Activated CD4-positive, alpha-beta T cell treated with anti-CD3 and anti-CD28 coated beads for 24 hours (primary cell): ENCODE results near the gene FAAH.

Source experiments
- DNase-seq, 2 donors: peaks; one replicate each; pipeline ENCODE4 v3.0.0-alpha.2; 2020; ENCODE audit warnings: low read depth in 2 of 2

FAAH gene

DNA sequence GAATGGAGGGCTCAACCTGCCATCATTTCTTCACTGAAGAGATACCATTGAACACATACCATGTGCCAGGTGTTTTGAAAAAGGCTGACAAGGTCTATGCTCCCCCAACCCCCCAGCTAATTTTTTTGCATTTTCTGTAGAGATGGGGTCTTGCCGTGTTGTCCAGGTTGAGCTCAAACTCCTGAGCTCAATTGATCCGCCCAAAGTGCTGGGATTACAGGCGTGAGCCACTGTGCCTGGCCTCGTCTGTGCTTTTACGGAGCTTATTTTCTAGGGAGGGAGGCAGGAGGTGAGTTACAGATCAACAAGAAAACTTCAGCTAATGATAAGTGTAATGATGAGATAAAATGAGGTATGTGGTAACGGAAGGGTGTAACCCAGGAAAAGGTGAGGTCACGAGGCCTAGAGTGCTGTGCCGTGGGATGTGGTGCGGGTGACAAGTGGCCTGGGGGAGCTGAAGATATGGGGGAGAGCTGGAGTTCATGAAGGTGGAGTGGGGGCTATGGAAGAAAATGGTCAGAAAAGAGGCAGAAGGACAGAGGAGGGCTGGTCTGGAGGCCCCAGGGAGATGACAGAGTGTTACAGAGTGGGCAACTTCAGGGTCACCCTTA, 28.2 kb downstream of the FAAH start:
- DNase-seq, result no peak

DNA sequence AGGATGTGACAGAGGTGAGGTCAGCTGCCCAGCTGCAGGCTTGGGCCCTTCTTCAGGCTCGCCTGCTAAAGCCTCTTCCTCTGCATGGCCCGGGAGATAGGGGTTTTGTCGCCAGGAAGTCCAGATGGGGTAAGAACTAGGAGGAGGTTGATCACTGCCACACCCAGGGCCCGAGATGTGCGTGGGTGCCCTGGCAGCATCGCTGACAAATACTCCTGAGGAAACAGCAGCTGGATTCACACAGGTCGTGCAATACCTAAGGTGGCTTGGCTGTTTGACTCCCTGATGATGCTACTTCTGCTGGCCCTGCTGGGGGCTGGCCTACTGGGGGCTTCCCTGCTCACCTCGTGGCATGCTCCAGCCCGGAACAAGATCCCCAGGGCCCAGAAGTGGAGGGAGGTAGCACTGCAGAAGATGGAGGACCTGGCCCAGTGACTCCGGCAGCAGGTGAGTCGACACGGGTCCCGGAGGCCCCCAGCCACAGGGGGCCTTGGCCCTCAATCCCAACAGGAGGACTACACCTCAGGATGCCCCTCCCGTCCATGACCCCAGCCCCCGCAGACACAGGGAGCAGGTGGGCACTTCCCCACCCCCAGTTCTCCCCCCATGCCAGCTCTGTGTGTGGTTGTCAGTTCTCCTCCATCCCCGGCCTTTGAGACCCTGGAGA, 29.6 kb downstream of the FAAH start:
- DNase-seq, result no peak

DNA sequence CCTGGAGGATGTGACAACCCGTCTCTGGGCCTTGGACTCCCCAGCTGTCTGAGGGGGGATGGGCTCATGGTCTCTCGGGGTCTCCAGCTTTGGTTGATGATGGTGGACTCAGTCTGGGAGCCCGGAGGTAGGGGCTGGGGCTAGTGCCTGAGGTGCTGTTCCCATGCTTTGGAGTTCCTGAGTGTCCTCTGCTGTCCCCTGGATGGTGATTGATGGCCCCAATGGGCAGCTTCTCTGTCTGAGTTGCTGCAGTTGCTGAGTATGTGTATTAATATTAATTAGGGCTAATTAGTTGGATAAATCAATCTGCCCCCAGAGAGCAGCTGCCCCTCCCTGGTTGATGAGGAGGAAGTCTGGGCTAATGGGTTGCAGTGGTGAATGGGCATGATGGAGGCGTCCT, 30.6 kb downstream of the FAAH start:
- DNase-seq, result no peak

DNA sequence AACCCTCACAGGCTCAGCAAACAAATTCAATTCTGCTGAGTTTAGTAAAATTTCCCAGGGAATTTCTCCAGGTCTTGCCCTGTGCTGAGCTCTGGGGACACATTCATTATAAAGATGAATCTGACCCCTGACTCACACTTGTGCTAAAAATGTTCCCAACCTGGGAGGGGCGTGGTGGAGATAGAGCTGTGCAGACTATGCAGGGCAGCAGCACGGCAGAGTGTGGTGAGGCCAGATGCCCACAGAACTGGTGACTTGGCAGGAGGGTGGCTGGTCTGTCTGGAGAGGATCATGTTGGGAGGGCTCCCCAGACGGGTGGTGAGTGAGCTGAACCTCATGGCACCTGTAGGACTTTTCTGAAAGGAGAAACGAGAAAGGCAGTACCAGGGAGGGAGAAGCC, 31.6 kb downstream of the FAAH start:
- DNase-seq, result no peak

DNA sequence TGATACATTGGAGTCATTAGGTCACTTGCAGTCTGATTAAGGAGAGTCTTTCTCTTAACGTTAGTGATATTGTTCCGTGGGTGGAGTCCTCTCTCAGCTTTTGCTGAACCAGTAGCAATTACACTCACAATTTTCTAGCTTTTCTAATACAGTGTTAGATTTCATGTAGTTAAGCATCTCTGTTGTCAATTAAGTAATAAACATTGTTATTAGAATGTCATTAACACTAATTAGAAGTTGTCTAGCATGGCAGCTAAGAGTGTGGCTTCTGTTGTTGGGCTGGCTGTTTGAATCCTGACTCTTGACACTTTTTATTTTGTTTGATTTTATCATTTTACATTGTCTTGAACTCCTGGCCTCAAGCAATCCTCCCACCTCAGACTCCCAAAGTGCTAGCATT, 33.4 kb downstream of the FAAH start:
- DNase-seq, result no peak

DNA sequence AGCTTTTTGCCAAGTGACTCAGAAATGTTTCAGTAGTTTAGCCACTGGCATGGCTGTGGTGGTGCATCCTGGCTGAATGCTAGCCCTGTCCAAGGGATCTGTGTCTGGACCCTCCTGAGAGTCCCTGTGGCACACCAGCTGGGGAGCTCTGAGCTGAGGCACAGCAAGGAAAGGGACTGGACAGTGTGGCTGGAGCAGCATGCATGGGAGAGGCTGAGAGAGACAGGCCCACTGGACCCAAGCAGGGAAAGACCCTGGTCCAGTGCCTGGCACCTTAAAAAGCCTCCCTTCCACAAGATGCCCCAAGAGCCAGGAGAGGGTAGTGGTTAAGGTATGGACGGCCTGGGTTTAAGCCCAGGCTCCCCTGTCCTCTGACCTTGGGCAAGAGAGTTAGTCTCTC, 35.3 kb downstream of the FAAH start:
- no peak for DNase-seq

DNA sequence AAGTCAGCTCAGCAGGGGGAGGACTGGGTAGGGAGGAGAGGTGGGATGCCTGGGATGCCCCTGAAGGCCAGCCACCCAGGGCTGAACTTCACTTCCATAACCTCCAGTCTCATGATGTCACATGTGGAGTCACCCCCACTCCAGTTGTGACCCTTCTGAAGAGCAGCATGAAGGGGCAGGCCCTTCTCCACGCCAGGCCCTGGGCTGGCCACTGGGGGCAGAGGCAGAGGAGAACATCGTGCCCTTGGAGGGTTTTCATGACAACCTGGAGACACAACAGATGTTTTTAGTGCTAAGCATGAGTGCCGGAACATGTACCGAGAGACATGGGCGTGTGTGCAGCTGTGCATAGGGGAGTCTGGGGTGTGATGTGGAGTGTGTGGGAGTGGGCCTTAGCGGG, 37.6 kb downstream of the FAAH start:
- no peak for DNase-seq

DNA sequence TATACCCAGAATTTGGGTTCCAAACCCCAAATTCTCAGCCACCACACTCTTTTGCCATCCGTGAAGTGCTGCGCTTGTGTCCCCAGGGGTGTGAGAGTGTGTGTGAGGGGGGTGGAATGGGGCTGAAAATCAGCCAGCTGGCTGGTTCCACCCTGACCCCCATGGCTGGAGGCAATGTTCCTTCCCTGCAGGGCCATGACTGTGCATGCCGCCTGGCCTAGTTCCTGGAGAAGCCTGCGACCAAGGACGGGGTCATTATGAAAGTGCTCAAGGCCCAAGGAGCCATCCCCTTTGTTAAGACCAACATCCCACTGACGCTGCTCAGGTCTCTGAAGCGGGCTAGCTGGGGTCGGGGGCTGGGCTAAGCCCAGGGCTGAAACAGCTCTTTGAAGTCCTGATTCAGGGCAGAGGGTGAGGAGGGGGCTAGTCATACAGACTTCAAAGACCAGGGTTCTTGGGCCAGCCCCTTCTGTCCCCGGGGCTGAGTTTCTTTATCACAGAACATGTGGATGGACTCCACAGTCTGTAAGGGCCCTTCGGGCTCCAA, 38.7 kb downstream of the FAAH start:
- no peak for DNase-seq

DNA sequence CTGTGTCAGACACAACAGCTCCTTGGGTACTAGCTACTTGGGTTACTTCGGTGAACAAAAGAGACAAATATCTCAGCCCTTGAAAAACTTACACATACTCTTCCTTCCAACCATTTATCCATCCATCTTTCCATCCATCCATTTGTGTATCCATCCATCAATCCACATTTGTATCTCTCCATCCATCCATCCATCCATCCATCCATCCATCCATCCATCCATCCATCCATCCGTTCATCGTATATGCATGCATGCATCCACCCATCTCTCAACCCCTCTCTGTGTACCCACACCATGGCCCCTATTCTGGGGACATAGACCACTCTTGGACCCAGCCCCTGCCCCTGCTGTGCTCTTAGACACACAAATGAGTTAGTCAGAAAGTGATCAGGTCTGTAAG, 40.2 kb downstream of the FAAH start:
- no peak for DNase-seq

DNA sequence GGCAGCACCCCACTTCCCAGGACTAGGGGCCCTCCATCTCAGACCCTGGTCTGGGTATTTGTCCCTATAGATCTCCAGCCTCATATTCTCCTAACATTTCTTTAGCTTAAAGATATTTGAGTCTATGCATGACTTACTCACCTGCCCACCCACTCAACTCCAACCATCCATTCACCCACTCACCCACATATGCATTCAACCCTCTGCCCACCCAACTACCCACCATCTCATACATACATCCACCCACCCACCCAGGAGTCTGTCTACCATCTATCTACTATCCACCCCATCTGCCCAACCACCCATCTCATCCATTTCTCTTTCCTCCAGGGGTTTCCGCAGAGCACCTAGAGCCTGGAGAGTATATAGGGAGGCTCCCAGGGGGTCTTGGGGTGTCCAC, 42.7 kb downstream of the FAAH start:
- DNase-seq, result no peak

DNA sequence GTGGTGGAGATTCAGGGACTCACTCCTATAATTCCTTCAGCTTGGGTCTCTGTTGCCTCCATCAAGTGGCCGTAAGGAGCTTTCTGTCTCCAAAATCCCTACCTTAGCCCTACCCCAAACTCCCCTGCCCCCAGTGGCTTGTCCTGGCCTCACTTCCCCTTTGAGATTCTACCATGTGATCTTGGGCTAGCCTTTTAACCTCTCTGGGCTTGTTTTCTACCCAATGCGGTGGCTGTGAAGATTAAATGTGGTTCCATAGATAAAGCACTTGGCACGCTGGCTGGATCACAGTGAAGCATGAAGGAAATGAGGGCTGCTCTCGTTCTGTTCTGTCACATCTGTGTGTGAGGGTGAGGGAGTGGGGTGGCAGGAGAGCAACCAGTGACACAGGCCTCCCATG, 43.6 kb downstream of the FAAH start:
- DNase-seq, result no peak

DNA sequence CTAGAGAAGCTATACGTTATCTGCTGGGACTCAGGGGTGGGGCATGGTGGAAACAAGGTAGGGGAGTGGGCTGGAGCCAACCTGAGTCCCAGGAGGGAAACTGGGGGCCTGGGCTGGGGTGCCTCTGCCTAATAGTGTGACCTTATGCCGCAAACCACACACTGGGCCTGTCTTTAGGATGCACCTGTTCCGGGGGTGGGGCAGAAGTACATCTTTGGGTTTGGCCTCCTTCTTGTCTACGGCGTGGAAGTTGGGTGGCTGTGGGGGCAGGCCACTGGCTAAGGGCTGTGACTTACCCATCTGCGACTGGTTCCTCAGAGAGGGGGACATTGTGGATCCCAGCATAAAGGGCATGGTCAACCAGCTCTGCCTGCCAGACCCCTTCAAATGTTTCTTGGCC, 44.2 kb downstream of the FAAH start:
- no peak for DNase-seq

DNA sequence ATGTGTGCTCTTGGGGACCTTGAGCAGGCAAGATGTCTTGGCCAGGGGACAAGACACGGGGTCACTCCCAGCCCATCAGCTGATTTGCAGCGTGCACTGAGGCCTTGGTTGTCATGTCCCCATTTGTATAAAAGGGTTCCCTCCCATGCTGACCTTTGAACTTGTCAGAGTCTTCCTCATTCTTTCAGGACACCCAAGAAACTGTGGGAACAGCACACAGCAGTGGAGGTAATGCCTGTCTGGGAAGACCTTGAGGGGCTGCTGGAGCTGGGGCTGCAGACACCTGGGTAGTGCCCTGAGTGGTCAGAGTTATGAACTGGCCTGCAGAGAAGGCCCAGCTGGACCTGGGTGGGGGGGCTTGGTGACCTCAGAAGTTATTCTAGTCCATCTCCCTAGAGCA, 46.4 kb downstream of the FAAH start:
- DNase-seq, result no peak

DNA sequence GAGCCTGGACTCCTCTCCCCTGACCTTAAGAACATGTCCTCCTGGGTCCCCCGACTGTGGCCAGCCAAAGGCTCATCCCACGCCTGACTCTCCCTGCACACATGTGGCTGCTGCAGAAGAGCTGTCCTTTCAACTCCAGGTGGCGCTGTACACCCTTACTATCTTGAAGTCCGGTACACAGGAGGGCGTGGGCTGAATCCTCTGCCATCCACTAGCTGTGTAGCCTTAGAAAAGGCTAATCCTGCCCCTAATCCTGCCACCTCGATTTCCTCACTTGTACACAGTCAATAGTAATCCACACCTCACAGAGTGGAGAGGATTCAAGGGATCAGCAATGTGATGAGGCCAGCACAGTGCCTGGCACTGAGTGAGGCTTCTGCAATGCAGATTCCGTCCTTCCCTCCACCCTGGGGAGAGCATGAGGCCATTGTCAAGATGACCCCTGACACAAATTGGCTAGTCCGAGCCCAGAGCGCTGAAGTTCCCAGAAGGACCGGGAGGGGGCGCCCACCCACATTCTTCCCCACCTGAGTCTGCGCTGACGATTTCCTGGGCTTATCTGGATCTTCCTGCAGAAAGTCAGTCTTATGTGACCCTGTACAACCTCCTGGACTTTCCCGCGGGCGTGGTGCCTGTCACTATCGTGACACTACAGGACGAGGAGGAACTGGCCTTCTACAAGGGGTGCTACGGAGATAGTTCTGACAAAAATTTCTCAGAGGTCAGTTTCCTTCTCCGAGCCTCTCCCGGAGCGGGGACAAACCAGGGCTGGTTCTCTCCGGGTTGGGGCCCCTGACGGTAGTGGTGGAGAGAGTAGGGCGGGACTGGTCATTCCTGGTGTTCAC, 48.4 kb downstream of the FAAH start:
- peak; percentile 64 to 72 for DNase-seq

DNA sequence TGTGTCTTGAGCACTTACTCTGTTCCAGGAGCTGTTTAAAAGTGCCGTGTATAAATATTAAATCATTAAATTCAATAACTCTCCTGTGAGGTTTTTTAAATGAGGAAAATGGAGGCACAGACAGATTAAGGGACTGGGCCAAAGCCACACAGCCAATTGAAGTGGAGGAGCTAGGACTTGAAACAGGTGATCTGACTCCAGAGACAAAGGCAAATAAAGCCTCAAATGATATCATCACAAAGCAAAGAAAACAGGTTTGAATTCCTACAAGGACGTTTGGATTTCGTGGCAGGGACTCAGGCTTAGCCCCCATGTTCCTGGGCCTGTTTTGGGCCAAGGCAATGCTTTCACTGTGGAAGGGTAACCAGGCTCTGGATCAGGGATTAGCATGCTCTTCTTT, 50.3 kb downstream of the FAAH start:
- no peak for DNase-seq

DNA sequence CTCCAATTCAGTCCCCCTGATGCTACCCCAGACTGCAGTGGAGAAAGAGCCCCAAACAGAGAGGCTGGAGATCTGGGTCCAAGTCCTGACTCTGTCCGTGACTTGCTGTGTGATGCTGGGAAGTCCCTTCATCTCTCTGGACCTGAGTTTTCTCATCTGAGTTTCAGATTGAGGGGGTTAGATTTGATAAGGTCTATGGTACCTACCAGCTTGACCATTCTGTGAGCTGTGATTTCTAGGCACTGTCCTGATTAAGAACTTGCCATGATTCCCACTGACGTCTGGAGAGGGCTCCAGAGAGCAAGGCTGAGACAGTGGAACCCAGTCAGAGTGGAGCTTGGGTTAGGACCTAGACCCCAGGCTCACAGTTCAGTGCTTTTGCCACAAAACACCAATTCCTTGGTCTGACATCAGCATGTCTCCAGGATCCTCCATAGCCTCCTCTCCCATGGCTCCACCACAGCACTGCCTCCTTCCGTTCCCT, 51.7 kb downstream of the FAAH start:
- DNase-seq, result no peak

DNA sequence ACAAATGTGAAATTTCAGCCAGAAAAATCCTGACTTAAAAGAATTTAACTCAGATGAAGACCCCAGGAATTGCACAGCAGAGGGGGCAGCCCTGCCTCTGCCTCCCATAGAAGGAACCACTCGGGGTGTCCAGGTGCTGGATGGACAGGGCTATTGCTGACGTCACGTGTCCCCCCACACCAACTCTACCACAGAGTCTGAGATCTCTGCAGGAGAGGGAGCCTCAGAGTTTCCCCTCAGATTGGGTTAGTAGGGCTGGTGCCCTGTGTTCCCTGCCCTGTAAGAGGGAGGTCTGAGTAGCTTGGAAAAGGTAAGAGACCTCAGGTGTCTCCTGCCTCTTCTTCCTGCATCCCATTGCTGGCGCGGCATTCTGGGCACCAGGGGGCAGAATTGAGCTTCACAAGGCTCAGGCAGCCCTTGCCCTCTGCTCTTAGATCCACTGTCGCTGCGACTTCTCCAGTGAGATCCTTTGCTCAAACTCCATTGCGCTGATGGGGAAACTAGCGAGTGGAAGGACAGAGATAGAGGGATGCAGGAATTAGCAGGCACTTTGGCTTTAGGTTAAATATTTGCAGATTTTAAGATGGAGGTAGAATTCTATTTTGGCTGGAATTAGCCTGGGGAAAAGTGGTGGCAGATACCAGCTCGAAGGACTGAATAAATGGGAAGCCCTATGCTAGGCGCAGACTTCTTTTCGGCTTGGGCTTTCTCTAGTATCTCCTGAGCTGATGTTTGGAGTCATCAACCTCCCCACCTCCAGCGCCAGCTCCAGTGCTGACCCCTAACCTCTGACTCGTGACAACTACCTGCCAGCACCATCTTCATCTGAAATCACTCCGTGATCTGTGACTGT, 52.8 kb downstream of the FAAH start:
- DNase-seq, result peak; percentile 71 to 82

DNA sequence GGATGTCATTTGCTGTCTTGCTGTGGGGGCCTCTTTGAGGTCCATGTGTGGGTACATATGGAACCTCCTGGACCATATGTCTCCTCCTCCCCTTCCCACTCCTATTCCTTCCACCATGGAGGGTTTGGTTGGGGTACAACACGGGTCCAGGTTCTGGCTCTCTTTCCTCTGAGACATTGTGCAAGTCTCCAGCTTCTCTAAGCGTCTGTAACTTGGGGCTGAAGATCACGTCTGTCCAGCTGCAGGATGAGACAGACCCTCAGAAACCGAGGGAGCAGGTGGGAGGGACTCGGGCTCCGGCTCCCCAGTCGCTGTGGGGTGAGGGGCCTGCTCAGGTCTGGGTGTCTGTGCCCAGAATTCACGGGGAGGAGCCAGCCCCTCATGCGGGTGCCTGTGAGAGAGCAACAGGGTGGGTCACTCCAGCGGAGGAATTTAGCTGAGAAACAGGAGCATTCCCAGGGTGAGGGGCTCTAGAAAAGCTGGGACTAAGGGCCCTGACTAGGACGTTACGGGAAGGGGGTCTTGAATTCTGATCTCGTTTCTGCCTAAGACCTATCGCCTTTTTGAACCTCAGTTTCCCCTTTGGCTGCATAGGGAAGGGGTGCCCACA, 53.5 kb downstream of the FAAH start:
- no peak for DNase-seq

DNA sequence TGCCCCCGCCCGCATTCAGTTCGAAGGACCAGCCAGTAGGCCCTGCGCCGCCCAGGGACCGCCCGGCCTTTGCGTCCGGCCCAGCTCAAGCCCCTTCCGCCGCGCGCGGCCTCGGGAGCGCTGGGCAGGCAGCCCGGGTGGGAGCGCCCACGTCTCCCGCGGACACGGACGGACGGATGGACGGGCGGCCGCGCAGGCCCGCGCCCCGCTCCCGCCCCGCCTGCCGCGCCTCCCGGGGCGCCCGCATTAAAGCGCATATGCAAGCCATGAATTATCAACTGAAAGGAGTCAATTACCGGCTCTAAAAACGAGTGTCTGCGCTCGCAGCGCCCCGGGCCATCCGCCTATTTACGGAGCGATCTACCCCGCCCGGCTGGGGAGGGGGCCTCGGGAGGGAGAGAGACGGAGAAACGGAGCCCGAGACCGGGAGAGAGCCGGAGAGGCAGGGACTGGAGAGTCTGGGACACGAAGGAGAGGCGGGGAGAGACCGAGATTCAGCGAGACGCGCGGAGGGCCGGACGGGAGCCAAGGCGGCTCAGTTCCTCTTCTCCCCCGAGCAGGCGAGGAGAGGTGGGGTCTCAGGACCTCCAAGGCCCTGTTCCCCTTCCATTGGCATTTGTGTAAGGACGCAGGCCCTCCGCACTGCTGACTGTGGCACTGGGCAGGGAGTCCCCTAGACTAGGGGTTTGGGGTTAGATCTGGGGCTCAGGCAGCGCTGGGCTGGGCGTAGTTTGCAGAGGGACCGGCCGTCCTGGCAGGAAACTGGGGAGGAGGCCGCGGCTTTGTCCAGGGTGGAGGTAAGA, 54.2 kb downstream of the FAAH start:
- DNase-seq, result no peak
